CD4-positive, alpha-beta T cell treated with Interleukin-4 for 4 hours (primary cell): Measurements from ENCODE around the gene ZSWIM1.

ENCODE experiments used
- DNase-seq: peaks from one replicate; pipeline ENCODE4 v3.0.0-alpha.2; 2020

The ZSWIM1 gene

DNA sequence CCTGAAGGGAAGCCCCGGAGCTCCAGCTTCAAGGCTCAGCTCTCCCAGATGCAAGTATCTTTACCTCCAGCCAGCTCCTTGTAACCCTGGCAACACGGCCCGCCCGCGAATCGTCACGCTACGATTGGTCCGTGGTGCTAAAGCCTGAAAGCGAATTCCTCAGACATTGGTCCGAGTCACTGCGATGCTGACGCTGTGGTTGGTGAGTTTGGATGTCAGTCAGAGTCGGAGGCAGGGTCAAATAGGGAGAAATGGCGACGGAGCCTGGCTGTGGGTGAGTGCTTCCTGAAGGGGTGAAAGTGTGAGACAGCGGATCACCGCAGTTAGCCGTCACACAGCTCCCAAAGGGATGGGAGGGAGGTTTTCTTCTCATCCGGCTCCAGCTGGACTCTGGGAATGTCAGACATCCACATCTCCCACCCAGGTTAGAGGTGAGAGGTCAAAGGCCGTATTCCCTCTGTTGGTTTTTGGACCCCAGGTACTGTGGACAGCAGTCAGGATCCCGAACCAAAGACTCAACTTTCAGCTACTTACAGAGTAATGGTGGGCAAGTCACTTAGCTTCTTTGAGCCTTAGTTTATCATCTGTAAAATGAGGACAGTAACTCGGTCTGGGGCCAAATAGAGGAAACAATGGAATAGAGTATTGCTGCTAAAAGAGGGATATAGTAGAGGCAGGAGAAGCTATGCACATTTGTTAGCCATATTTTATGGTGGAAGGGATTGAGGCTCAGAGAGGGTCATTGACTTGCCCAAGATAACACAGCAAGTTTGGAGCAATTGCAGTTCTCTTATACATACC is at the start of gene ZSWIM1:
Gene ZSWIM1 (plus strand): TSS at position 240 of the 801 bp plus-strand sequence. CDS start 1,366 bp downstream, outside the sequence.
- peak; percentile 99 for DNase-seq

DNA sequence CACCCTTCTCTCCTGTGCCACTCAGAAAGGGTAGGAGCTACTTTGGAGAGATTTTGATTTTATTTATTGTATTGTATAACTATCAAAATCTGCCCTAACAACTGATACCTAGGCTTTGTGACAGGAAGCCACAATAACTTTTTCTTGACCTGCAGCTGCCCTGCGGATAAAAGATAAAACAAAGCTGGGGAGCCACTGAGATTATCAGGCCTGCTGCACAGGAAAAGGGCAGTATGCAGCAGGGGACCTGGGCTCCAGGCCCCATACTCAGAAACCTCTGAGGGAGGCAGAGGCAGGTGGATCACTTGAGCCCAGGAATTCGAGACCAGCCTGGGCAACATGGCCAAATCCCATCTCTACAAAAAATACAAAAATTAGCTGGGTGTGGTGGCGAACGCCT is 48.4 kb upstream of the ZSWIM1 start:
- no peak for DNase-seq

DNA sequence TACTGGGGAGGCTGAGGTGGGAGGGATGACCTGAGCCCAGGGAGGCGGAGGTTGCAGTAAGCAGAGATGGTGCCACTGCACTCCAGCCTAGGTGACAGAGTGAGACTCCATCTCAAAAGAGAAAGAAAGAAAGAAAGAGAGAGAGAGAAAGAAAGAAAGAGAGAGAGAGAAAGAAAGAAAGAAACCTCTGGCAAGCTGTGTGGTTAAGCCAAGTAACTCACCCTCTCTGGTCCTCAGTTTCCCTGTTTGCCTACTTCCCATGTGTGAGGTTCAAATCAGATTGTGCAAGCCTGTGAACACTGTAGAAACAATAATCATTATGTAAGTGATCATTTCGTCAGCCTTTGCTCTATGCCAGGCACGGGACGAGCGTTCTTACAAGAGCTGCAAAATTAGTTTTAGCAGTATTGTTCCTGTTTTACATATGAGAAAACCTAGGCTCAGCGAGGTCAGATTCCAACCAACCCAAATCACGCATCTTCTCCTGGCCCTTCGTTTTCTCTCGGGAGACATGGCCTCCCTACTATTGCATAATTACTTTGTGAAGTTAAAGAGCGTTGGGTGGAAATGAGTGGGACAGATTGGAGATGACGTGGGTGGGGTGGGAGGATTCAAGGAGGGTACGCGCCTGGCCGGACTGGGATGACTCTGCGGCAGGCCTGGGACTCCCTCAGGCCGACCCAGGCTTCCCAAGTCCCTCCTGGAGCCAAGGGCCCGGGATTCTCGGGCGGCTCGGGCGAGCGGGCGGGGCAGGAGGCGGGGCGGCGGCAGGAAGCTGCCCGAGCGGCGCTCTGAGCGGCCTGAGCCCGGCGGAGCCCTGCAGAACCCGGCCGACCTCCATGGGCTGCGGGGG is 47.8 kb upstream of the ZSWIM1 start, which contains the start of gene SNX21:
Gene SNX21 (plus strand): TSS at position 770 of the 853 bp plus-strand sequence. CDS start 121 bp downstream, outside the sequence.
- DNase-seq, result no peak

- DNase-seq, result peak; percentile 14
Measured at GRCh38 chr20:45833883-45834796, 46.9 kb upstream of the ZSWIM1 start.

DNA sequence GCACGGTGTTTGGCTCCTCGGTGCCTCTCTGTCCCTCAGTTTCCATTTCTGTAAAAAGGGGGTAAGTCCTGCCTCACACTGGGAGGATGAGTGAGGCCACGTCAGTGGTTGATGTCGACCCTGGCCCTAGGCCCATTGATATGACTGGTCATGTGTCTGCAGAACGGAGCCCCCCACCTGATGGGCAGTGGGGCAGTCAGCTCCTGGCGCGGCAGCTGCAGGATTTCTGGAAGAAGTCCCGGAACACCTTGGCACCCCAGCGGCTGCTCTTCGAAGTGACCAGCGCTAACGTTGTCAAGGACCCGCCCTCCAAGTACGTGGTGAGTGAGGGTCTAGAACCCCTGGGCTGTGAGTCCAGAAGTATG is 46.2 kb upstream of the ZSWIM1 start:
- DNase-seq, result no peak

DNA sequence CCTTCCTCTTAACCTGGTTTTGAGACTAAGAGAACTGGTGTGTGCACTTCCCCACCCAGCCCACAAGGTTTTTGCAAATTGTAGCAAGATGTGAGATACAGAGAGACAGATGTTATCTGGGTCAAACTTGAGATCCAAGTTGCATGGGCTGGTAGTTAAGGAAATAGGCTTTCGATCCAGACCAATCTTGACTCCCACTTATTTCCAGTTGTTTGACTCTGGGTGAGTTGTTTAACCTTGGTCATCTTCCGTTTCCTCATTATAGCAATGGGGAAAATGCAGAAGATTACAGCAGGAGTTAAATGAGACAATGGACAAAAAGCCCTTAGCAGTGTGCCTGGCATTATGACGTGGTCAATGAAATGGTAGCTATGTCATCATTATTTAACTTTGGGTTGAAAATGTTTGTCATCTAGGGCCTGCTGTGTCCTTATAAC is 45.7 kb upstream of the ZSWIM1 start:
- DNase-seq, result no peak

- DNase-seq, result no peak
Measured at GRCh38 chr20:45835825-45836224, 45.2 kb upstream of the ZSWIM1 start.

GRCh38 chr20:45836841-45837240 is 44.2 kb upstream of the ZSWIM1 start:
- DNase-seq, result no peak

- no peak for DNase-seq
Measured at GRCh38 chr20:45840700-45841198, 40.3 kb upstream of the ZSWIM1 start.

- no peak for DNase-seq
Measured at GRCh38 chr20:45841407-45842129, 39.5 kb upstream of the ZSWIM1 start.

DNA sequence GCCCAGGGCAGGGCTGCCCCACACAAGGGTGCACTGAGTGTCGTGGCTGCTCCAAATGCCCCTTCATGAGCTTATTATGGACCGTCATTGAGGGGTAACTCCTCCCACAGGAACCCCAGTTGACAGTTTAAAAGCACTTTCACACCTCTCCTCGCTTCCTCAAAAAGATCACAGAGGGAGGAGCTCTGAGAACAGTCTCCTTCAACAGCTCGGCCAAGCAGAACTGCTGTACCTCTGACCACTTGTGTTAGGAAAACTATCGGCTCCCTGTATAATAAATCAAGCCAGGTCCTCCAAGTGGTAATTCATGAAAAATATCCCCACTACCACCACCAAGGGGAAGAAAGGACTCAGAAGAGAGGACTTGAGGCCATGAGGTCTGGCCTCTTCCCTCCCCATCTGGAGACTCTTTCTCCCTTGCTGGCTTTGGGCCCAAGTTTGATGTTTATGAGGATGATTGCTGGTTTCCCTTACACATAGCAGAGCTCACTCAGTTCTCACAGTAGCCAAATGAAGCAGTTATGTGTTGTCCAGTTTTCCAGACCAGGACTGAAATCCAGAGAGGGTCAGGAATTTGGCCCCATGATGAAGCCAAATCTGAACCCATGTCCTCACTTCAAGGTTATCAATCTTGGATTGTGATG is 38.7 kb upstream of the ZSWIM1 start:
- DNase-seq, result peak; percentile 5

DNA sequence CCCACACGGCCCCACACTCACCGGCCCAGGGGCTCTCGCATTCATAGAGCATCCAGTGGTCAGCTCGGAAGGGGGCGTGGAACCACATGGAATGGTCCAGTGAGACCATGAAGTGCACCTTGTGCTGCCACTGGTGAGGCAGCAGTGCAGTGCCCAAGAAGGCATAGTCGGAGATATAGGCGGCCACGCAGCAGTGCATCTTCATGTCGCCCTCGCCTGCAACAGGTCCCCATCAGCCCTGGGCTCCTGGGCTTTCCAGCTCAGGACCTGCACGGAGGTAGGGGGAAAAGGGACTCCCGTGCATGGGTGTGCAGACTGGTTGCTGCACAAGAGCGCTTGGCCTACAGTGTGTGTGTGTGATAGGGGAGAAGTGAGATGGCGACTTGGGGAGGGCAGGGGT is 37.5 kb upstream of the ZSWIM1 start:
- DNase-seq, result no peak

DNA sequence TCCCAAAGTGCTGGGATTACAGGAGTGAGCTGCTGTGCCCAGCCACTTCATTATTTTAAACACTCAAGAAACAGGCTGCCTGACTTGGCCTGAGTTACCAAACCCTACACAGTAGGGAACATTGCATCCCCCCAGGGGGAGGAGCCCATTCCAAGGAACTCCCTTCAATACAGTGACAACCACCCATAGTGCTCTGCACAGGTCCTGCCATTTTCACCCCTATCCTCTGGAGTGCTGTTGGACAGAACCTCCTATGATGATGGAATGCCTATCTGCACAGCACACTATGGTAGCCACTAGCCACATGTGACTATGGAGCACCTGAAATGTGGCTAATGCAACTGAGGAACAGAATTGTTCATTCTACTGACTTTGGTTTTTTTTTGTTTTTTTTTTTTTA is 35.6 kb upstream of the ZSWIM1 start:
- DNase-seq, result no peak

- DNase-seq, result no peak
Measured at GRCh38 chr20:45848421-45848820, 32.6 kb upstream of the ZSWIM1 start.

GRCh38 chr20:45848969-45849582 is 32.0 kb upstream of the ZSWIM1 start:
- no peak for DNase-seq

GRCh38 chr20:45850238-45850637 is 30.8 kb upstream of the ZSWIM1 start:
- DNase-seq, result no peak

GRCh38 chr20:45850926-45851325 is 30.1 kb upstream of the ZSWIM1 start:
- DNase-seq, result no peak

GRCh38 chr20:45851501-45851900 is 29.5 kb upstream of the ZSWIM1 start:
- no peak for DNase-seq

DNA sequence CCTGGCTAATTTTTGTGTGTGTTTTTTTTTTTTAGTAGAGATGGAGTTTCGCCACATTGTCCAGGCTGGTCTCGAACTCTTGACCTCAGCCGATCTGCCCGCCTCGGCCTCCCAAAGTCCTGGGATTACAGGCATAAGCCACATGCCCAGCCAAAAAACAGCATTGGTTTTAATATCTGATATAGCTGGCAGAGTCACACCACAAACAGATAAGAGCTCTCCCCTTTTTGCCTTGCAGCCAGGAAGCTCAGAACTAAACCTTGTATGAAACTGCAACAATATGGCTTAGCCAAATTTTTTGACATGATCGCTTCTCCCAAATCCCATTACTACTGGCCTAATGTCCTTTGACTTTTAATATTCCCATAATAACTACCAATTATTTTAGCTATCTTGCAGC is 28.7 kb upstream of the ZSWIM1 start:
- DNase-seq, result no peak

DNA sequence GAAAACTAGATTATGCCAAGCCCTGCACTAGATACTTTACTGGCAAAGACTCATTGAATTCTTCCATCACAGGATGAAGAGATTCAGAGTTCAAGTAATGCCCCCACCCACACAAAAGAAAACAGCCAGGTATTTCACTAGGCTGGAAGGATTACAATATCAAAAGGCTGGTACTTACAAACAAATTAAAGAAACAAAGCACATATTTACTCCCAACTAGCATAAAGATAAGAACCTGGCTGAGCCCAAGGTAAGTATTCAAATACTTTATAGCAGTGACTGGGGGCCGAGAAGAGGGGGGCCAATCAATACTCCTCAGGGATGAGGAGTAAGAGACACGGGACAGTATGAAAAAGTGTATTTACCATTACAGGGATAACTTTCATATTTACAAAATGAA is 27.5 kb upstream of the ZSWIM1 start:
- no peak for DNase-seq
